ENCODE measurements around the gene ANGPTL4. TPM values are rescaled to one million over a fixed set of nuclear protein-coding genes. Genes with fewer than 3 reads are reported as not detected.
"Not testable (repeated sequence)": the region's sequence is repeated elsewhere in the genome, so short reads cannot be mapped to it uniquely, and the experiment has no call there.

ANGPTL4 gene, protein sequence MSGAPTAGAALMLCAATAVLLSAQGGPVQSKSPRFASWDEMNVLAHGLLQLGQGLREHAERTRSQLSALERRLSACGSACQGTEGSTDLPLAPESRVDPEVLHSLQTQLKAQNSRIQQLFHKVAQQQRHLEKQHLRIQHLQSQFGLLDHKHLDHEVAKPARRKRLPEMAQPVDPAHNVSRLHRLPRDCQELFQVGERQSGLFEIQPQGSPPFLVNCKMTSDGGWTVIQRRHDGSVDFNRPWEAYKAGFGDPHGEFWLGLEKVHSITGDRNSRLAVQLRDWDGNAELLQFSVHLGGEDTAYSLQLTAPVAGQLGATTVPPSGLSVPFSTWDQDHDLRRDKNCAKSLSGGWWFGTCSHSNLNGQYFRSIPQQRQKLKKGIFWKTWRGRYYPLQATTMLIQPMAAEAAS
- total RNA-seq, result 10 to 100 TPM; 15.3 to 56.4 (median 19.1) TPM

DNA sequence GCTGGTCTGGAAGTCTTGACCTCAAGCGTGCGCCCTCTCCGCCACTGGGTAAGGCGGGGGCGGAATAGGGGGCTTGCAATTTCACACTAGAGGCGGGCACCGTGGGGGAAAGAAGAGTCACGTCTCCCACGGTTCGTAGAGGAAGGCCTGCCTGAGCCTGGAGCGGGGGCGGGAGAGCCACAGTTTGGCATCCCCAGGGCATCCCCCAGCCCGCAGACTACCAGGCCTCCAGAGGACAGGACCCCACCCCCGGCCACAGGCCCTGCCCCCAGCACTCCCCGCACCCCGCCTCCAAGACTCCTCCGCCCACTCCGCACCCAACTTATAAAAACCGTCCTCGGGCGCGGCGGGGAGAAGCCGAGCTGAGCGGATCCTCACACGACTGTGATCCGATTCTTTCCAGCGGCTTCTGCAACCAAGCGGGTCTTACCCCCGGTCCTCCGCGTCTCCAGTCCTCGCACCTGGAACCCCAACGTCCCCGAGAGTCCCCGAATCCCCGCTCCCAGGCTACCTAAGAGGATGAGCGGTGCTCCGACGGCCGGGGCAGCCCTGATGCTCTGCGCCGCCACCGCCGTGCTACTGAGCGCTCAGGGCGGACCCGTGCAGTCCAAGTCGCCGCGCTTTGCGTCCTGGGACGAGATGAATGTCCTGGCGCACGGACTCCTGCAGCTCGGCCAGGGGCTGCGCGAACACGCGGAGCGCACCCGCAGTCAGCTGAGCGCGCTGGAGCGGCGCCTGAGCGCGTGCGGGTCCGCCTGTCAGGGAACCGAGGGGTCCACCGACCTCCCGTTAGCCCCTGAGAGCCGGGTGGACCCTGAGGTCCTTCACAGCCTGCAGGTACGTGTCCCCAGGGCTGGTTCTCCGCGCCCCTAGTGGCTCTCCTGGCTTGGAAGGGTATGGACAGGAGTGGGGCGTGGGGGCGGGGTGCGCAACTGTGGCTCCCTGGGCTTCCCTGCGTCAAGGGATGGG lies at the start of gene ANGPTL4:
TSS of gene ANGPTL4 (plus strand) at position 353 of the 969 bp plus-strand sequence. CDS start at position 520, 167 bp downstream.
- Histone ChIP-seq H3K4me3 (peak within 1 kb of the TSS; percentile 72), H3K36me3 (peaks cover 6% of the 10 kb centered on the region), H3K27me3 (no peaks in the 10 kb centered on the region), H3K27ac (peak within 1 kb of the TSS; percentile 89), H3K9me3 (no peaks in the 10 kb centered on the region), H3K4me1 (peaks cover 80% of the 10 kb centered on the region)
- TF ChIP-seq POLR2A (IDR thresholded peaks at IDR 0.05), result peak in 1 of 2 donors; percentile 72
- TF ChIP-seq EP300 (IDR thresholded peaks at IDR 0.05), result no peak
- WGBS, result 3% methylated on average over 38 of the region's 81 CpGs
- DNase-seq (ENCODE audit: low spot score in 2 of 2), result peak; percentile 90 to 92

DNA sequence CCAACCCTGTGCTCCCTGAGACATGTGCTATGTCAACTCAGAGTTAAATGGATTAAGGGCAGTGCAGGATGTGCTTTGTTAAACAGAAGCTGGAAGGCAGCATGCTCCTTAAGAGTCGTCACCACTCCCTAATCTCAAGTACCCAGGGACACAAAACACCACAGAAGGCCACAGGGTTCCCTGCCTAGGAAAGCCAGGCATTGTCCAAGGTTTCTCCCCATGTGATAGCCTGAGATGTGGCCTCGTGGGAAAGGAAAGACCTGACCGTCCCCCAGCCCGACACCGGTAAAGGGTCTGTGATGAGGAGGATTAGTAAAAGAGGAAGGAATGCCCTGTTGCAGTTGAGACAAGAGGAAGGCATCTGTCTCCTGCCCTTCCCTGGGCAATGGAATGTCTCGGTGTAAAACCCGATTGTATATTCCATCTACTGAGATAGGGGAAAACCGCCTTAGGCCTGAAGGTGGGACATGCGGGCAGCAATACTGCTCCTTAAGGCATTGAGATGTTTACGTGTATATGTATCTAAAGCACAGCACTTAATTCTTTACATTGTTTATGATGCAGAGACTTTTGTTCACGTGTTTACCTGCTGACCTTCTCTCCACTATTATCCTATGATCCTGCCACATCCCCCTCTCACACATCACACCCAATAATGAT lies 48.8 kb upstream of the ANGPTL4 start:
- not testable (repeated sequence) for H3K27ac ChIP-seq; DNase-seq (ENCODE audit: low spot score in 2 of 2); H3K9me3 ChIP-seq; H3K27me3 ChIP-seq; H3K4me3 ChIP-seq
- Histone ChIP-seq H3K36me3 (peaks cover 63% of the 10 kb centered on the region), H3K4me1 (peaks cover 22% of the 10 kb centered on the region)
- WGBS, result 93% methylated on average over 11 of the region's 11 CpGs

DNA sequence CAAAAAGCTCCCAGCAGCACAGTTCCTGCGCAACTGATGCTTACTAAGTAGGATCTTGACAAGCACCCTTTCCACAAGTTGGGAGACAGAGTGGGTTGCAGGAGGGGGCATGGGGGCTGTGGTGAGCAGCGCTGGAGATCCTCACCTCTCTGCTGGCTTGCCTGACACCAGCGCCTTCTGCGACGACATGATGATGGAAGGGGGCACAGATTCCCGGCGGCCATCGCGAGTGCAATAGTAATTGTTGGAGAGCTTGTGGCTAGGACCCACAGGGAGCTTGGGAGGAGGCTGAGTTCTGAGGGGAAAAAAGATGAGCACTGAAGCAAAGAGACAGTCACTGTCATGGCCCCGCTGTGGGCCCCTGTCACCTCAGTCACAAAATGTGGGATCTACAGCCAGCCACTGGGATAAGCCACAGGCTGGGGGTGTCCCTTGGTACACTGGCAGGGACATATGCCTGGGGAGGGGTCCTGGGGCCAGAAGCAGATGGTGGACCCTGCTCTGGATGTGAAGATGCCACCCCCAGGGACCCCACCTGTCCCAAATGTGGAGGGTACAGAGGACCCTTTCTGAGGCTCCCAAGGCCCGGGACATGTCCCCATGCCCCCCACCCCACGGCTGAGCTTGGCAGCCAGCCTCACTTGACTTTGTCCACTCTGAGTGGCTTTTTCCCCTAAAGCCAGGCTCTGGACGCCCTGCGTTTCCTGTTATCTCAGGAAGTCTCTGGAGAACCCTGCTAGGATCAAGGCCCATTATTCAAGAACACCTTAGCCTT lies 47.4 kb upstream of the ANGPTL4 start:
- Histone ChIP-seq H3K4me3 (no peak overlapping the region), H3K27ac (no peak overlapping the region), H3K9me3 (no peaks in the 10 kb centered on the region), H3K36me3 (peaks cover 49% of the 10 kb centered on the region), H3K4me1 (peaks cover 23% of the 10 kb centered on the region), H3K27me3 (no peaks in the 10 kb centered on the region)
- 87% methylated on average over 14 of the region's 14 CpGs for WGBS
- TF ChIP-seq POLR2AphosphoS5 (IDR thresholded peaks at IDR 0.05) (no peak), POLR2A (IDR thresholded peaks at IDR 0.05) (no peak), EP300 (IDR thresholded peaks at IDR 0.05) (no peak)
- TF ChIP-seq, protein P1, sequence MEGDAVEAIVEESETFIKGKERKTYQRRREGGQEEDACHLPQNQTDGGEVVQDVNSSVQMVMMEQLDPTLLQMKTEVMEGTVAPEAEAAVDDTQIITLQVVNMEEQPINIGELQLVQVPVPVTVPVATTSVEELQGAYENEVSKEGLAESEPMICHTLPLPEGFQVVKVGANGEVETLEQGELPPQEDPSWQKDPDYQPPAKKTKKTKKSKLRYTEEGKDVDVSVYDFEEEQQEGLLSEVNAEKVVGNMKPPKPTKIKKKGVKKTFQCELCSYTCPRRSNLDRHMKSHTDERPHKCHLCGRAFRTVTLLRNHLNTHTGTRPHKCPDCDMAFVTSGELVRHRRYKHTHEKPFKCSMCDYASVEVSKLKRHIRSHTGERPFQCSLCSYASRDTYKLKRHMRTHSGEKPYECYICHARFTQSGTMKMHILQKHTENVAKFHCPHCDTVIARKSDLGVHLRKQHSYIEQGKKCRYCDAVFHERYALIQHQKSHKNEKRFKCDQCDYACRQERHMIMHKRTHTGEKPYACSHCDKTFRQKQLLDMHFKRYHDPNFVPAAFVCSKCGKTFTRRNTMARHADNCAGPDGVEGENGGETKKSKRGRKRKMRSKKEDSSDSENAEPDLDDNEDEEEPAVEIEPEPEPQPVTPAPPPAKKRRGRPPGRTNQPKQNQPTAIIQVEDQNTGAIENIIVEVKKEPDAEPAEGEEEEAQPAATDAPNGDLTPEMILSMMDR (IDR thresholded peaks at IDR 0.05), result no peak
- DNase-seq (ENCODE audit: low spot score in 2 of 2), result no peak

DNA sequence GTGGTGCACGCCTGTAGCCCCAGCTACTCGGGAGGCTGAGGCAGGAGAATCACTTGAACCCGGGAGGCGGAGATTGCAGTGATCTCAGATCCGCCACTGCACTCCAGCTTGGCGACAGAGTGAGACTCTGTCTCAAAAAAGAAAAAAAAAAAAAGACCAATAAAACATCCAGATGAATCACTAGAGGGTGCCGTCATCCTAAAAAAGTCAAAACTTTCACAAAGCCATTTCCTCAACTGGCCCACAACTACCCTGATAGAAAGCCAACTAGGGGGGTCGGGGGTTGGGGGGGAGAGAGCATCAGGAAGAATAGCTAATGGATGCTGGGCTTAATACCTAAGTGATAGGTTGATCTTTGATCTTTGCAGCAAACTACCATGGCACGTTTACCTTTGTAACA lies 45.1 kb upstream of the ANGPTL4 start:
- H3K4me3 ChIP-seq; DNase-seq (ENCODE audit: low spot score in 2 of 2); H3K27me3 ChIP-seq; H3K27ac ChIP-seq; H3K9me3 ChIP-seq: not testable (repeated sequence)
- Histone ChIP-seq H3K36me3 (peaks cover 37% of the 10 kb centered on the region), H3K4me1 (peaks cover 33% of the 10 kb centered on the region)
- WGBS, result 77% methylated on average over 9 of the region's 9 CpGs

DNA sequence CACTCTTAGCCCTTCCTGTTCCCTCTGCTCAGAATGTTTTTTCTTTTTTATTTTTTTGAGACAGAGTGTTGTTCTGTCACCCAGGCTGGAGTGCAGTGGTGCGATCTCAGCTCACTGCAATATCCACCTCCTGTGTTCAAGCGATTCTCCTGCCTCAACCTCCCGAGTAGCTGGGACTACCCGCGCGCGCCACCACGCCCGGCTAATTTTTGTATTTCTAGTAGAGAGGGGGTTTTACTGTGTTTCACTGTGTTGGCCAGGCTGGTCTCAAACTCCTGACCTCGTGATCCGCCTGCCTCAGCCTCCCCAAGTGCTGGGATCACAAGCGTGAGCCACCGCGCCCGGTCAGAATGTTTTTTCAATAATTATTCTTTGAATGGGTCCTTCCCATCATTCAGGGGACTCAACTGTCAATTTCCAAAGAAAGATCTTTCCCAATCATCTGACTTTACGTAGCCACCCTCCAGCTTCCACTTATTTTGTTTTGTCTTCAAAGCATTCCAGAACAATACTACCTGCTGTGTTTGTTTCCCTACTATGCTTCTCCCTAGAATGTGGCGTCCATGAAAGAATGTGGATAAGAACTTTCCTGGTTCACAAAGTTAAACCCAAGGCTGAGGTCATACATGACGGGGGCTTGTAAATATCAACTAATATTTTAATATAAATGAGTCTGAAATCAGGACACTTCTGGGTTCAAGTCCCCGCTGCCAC lies 44.0 kb upstream of the ANGPTL4 start:
- H3K36me3 ChIP-seq, result peaks cover 30% of the 10 kb centered on the region
- no peaks in the 10 kb centered on the region for H3K27me3 ChIP-seq
- no peaks in the 10 kb centered on the region for H3K9me3 ChIP-seq
- H3K4me3 ChIP-seq, result peak overlapping the region; percentile 80
- no peak overlapping the region for H3K27ac ChIP-seq
- H3K4me1 ChIP-seq, result peaks cover 40% of the 10 kb centered on the region
- TF ChIP-seq EP300 (IDR thresholded peaks at IDR 0.05) (no peak), POLR2A (IDR thresholded peaks at IDR 0.05) (no peak), POLR2AphosphoS5 (IDR thresholded peaks at IDR 0.05) (no peak)
- TF ChIP-seq, protein P1 (IDR thresholded peaks at IDR 0.05), result no peak
- DNase-seq (ENCODE audit: low spot score in 2 of 2), result no peak
- 83% methylated on average over 19 of the region's 19 CpGs for WGBS
